Measurements from ENCODE around the gene HRG.

DNA sequence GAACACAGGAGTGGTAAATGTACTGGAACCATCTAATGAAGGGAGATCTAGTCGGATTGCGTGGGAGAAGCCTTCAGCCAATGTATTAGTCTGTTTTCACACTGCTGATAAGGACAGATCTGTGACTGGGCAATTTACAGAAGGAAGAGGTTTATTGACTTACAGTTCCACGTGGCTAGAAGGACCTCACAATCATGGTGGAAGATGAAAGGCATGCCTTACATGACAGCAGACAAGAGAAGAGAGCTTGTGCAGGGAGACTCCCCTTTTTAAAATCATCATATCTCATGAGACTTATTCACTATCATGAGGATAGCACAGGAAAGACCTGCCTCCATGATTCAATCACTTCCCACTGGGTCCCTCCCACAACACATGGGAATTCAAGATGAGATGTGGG, 17.0 kb downstream of the HRG start:
- TF ChIP-seq, protein P1, sequence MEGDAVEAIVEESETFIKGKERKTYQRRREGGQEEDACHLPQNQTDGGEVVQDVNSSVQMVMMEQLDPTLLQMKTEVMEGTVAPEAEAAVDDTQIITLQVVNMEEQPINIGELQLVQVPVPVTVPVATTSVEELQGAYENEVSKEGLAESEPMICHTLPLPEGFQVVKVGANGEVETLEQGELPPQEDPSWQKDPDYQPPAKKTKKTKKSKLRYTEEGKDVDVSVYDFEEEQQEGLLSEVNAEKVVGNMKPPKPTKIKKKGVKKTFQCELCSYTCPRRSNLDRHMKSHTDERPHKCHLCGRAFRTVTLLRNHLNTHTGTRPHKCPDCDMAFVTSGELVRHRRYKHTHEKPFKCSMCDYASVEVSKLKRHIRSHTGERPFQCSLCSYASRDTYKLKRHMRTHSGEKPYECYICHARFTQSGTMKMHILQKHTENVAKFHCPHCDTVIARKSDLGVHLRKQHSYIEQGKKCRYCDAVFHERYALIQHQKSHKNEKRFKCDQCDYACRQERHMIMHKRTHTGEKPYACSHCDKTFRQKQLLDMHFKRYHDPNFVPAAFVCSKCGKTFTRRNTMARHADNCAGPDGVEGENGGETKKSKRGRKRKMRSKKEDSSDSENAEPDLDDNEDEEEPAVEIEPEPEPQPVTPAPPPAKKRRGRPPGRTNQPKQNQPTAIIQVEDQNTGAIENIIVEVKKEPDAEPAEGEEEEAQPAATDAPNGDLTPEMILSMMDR (IDR thresholded peaks at IDR 0.05): no peak
- TF ChIP-seq POLR2A (IDR thresholded peaks at IDR 0.05): no peak
